CD4-positive, alpha-beta T cell (primary cell): ENCODE data around the gene MYOG. TPM values are rescaled to one million over a fixed set of nuclear protein-coding genes. Genes with fewer than 3 reads are reported as not detected.

ENCODE experiments used
- ATAC-seq: fragments of 200-7000 bp; cut with Tn5 transposase; one replicate; pipeline ENCODE4 v1.10.0; 2022; ENCODE audit warnings: mild to moderate bottlenecking; ENCODE audit not compliant: poor library complexity
- CTCF ChIA-PET: fragments of 350-600 bp; sonication (Branson Sonifier 250); formaldehyde crosslinking; loops from one replicate; lab custom pipeline; 2021; ENCODE audit warnings: antibody characterized with exemption, inconsistent platforms; lab: Charles Lee
- POLR2A ChIA-PET: fragments of 350-600 bp; sonication (Branson Sonifier 250); formaldehyde crosslinking; loops from one replicate; lab custom pipeline; 2021; ENCODE audit warnings: antibody characterized with exemption, inconsistent platforms; lab: Charles Lee
- DNase-seq, 14 experiments: peaks; one replicate each; pipeline ENCODE4 v3.0.0-alpha.2; 2013 to 2020; ENCODE audit warnings: mixed read lengths in 2 of 14
- H3K27ac ChIP-seq, 2 donors: one replicate each; pipeline versions ENCODE4 v1.5.1 to v1.7.0; 2013; ENCODE audit warnings: low read length in 2 of 2, low read depth in 1 of 2, mild to moderate bottlenecking in 1 of 2
- H3K27me3 ChIP-seq, 2 experiments: 1 replicate in 1 of 2; 2 replicates in 1 of 2; pipeline versions ENCODE4 v1.6.1 to v1.7.0; 2013; ENCODE audit warnings: low read length in 2 of 2, control low read depth in 1 of 2, mild to moderate bottlenecking in 1 of 2, moderate library complexity in 1 of 2; ENCODE audit not compliant: insufficient read depth in 2 of 2, control insufficient read depth in 1 of 2
- H3K36me3 ChIP-seq: one replicate; pipeline ENCODE4 v1.6.1; 2013; ENCODE audit warnings: low read length, control low read depth; ENCODE audit not compliant: insufficient read depth
- H3K4me1 ChIP-seq: one replicate; pipeline ENCODE4 v1.6.1; 2013; ENCODE audit warnings: low read length, control low read depth; ENCODE audit not compliant: insufficient read depth
- H3K4me3 ChIP-seq: one replicate; pipeline ENCODE4 v1.5.1; 2013; ENCODE audit warnings: mild to moderate bottlenecking, low read length, moderate library complexity
- H3K9me3 ChIP-seq, 2 experiments: 1 replicate in 1 of 2; 2 replicates in 1 of 2; pipeline versions ENCODE4 v1.6.1 to v1.7.0; 2013; ENCODE audit warnings: low read length in 2 of 2, mild to moderate bottlenecking in 2 of 2, control low read depth in 1 of 2, moderate library complexity in 1 of 2; ENCODE audit not compliant: control insufficient read depth in 1 of 2, insufficient read depth in 1 of 2
- H3K27ac Mint-ChIP-seq: one replicate; pipeline ENCODE4 v1.8.0; 2020; ENCODE audit warnings: mixed read lengths
- H3K27me3 Mint-ChIP-seq: one replicate; pipeline ENCODE4 v1.8.0; 2021; ENCODE audit warnings: mixed read lengths
- H3K36me3 Mint-ChIP-seq: one replicate; pipeline ENCODE4 v1.8.0; 2021; ENCODE audit warnings: low read depth, mixed read lengths
- H3K4me1 Mint-ChIP-seq: one replicate; pipeline ENCODE4 v1.8.0; 2021; ENCODE audit warnings: low read depth, mixed read lengths
- H3K4me3 Mint-ChIP-seq: one replicate; pipeline ENCODE4 v1.8.0; 2020; ENCODE audit warnings: mild to moderate bottlenecking, mixed read lengths
- H3K9me3 Mint-ChIP-seq: one replicate; pipeline ENCODE4 v1.8.0; 2020; ENCODE audit warnings: mixed read lengths
- CTCF ChIP-seq: fragments of 200-600 bp; IDR thresholded peaks from one replicate; pipeline ENCODE4 v1.8.0; 2022; ENCODE audit warnings: antibody characterized with exemption, mild to moderate bottlenecking
- intact Hi-C, 2 experiments: fragments of 100-400 bp; cut with DNase I in 1 of 2; cut with micrococcal nuclease in 1 of 2; formaldehyde crosslinking; loops; one replicate each; pipeline versions ENCODE4 v1.15.1 to v1.9.0; 2023 to 2025; cut with DNase I, micrococcal nuclease
- total RNA-seq, 174 experiments: library from RNA in 2 of 174; stranded (reverse) in 2 of 174; gene quantifications; one replicate each; pipeline ENCODE4 v1.2.3 and lab custom pipeline; 2021 to 2026

Gene MYOG
- total RNA-seq, 2 experiments from 2014 or later = not detected

DNA sequence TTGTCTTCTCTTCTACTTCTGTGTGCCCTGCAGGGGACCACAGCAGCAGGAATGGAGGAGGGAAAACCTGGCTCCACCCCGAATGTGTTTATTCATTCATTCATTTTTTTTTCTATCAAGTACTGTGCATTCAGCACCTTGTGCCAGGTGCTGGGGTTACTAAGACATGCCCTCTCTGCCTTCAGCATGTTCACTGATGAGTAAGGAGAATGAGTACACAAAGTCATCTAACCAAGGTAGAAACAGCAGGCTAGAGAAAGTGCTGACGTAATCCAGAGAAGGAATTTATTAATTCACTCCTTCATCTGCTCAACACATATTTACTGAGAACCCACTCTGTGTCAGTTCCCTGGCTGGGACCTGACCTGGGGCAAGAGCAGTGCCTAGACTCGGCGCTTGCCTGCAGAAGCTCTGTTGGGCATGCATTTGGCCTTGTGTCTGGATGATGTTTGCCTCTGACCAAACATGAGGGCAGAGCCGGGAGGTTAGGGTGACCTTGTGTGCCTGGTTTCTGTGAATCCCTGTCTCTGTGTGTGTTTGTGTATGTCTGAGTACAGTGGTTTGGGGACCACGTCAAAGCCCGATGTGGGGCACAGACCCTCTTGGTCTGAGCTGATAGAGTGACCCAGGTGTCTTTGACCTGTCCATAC is 3.3 kb upstream of the MYOG start:
- H3K4me1 Mint-ChIP-seq = no peaks in the 10 kb centered on the region
- no peaks in the 10 kb centered on the region for H3K9me3 Mint-ChIP-seq
- CTCF ChIA-PET = no interaction called here

DNA sequence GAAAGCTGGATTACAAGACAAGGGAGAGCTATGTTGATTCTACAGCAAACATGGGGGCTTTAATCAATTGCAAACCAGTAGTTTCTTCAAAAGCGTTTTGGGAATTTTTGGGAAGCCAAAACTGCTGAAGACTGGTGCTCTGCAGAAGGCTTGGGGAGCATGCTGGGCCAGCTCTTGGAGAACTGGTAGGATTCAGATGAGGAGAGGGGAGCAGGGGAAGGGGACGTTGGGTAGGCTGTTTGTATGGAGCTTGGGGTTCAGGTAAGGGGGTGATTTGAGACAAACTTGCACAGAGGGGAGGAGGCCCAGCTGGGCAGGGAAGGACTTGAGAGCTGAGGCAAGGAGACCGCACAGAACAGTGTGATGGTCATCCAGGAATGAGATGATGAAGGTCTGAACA is 2.6 kb upstream of the MYOG start:
- Histone ChIP-seq H3K4me1 (no peaks in the 10 kb centered on the region), H3K4me3 (no peak overlapping the region), H3K36me3 (no peaks in the 10 kb centered on the region), H3K9me3 (no peaks in the 10 kb centered on the region), H3K27ac (no peak overlapping the region), H3K27me3 (peaks cover 5 to 9% of the 10 kb centered on the region in 2 experiments)
- ATAC-seq (no peak), DNase-seq (no peak)
- ChIA-PET CTCF (no interaction called here), POLR2A (no interaction called here)
- intact Hi-C loops = no loop called here
- no peak for TF ChIP-seq CTCF
- H3K4me3 Mint-ChIP-seq = no peak overlapping the region
- H3K36me3 Mint-ChIP-seq = no peaks in the 10 kb centered on the region
- H3K27me3 Mint-ChIP-seq = peaks cover 37% of the 10 kb centered on the region
- no peaks in the 10 kb centered on the region for H3K9me3 Mint-ChIP-seq
- no peak overlapping the region for H3K27ac Mint-ChIP-seq
- no peaks in the 10 kb centered on the region for H3K4me1 Mint-ChIP-seq

More for the DNA sequence above, 3.3 kb upstream of the MYOG start:
- no peak overlapping the region for H3K27ac ChIP-seq
- POLR2A ChIA-PET = no interaction called here
- no peak overlapping the region for H3K4me3 ChIP-seq
- H3K4me1 ChIP-seq = no peaks in the 10 kb centered on the region
- peaks cover 5 to 9% of the 10 kb centered on the region in 2 experiments for H3K27me3 ChIP-seq
- H3K9me3 ChIP-seq = peaks cover 0 to under 1% of the 10 kb centered on the region in 2 experiments
- no peak overlapping the region for H3K4me3 Mint-ChIP-seq
- H3K36me3 ChIP-seq = no peaks in the 10 kb centered on the region
- intact Hi-C loops = no loop called here
- no peak for ATAC-seq
- no peak for DNase-seq
- TF ChIP-seq CTCF = no peak
- H3K27me3 Mint-ChIP-seq = peaks cover 37% of the 10 kb centered on the region
- H3K36me3 Mint-ChIP-seq = no peaks in the 10 kb centered on the region
- no peak overlapping the region for H3K27ac Mint-ChIP-seq

GRCh38 chr1:203086992-203087763 is 1.4 kb upstream of the MYOG start:
- Mint-ChIP-seq H3K9me3 (no peaks in the 10 kb centered on the region), H3K36me3 (no peaks in the 10 kb centered on the region), H3K27ac (no peak overlapping the region), H3K4me1 (no peaks in the 10 kb centered on the region), H3K4me3 (no peak overlapping the region), H3K27me3 (peaks cover 30% of the 10 kb centered on the region)
- no peak for TF ChIP-seq CTCF
- Histone ChIP-seq H3K36me3 (no peaks in the 10 kb centered on the region), H3K27me3 (peaks cover 5 to 9% of the 10 kb centered on the region in 2 experiments), H3K27ac (no peak overlapping the region), H3K9me3 (no peaks in the 10 kb centered on the region), H3K4me1 (no peaks in the 10 kb centered on the region), H3K4me3 (no peak overlapping the region)
- intact Hi-C loops = no loop called here
- no peak for ATAC-seq
- DNase-seq = no peak
- POLR2A ChIA-PET = no interaction called here
- CTCF ChIA-PET = no interaction called here
